ENCODE measurements around the gene RHOA.

DNA sequence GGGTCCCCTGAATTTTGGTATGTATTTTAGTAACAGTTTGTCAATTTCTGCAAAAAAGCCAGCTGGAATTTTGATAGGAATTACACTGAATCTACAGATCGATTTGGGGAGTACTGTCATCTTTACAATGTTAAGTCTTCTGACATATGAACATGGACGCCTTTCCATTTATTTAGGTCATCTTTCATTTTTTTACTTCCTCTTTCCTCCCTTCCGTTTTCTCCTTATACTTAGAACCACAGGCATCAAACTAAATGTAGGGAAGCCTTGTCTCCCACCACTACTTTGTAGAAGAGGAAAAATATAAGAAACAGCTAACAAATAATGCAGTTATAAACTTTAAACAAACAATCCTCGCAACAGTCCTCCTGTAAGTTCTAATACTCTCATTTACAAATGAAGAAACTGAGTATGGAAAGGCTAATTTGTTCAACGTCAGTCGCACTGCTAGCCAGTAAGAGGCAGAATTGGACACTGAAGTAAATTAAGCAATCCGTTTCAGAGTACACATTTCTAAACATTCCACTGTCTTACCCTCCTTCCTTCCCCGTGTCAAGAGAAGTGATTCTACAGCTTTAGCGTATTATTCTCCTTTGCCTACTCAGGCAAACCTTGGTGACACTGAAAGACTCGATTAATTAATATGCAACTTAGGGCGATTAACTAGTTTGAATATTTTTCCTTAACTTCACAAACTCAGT is 25.6 kb downstream of the RHOA start:
- TF ChIP-seq, protein P1, sequence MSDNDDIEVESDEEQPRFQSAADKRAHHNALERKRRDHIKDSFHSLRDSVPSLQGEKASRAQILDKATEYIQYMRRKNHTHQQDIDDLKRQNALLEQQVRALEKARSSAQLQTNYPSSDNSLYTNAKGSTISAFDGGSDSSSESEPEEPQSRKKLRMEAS (IDR thresholded peaks at IDR 0.05) = no peak
- TF ChIP-seq RNF2 (IDR thresholded peaks at IDR 0.05; ENCODE audit: borderline replicate concordance, low read depth) = no peak
- TF ChIP-seq ESRRA (IDR thresholded peaks at IDR 0.05; ENCODE audit: borderline replicate concordance, low read length) = no peak
- TF ChIP-seq JUN (IDR thresholded peaks at IDR 0.05) = no peak
- TF ChIP-seq, protein P2, sequence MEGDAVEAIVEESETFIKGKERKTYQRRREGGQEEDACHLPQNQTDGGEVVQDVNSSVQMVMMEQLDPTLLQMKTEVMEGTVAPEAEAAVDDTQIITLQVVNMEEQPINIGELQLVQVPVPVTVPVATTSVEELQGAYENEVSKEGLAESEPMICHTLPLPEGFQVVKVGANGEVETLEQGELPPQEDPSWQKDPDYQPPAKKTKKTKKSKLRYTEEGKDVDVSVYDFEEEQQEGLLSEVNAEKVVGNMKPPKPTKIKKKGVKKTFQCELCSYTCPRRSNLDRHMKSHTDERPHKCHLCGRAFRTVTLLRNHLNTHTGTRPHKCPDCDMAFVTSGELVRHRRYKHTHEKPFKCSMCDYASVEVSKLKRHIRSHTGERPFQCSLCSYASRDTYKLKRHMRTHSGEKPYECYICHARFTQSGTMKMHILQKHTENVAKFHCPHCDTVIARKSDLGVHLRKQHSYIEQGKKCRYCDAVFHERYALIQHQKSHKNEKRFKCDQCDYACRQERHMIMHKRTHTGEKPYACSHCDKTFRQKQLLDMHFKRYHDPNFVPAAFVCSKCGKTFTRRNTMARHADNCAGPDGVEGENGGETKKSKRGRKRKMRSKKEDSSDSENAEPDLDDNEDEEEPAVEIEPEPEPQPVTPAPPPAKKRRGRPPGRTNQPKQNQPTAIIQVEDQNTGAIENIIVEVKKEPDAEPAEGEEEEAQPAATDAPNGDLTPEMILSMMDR (IDR thresholded peaks at IDR 0.05) = no peak
- no peak for TF ChIP-seq POLR2AphosphoS2 (conservative IDR thresholded peaks at IDR 0.05; ENCODE audit: low read length)
- TF ChIP-seq MYC (IDR thresholded peaks at IDR 0.05; ENCODE audit: borderline replicate concordance, low read length) = no peak
- TF ChIP-seq NPAS2 (CRISPR knock-in tag; IDR thresholded peaks at IDR 0.05; ENCODE audit: borderline replicate concordance) = no peak
